Gastrocnemius medialis (tissue), 4 donors: Measurements from ENCODE around the gene PLRG1. TPM values are rescaled to one million over a fixed set of nuclear protein-coding genes. Genes with fewer than 3 reads are reported as not detected.

ENCODE experiments used
- ATAC-seq, 2 donors: fragments of 150-250 bp; one replicate each; pipeline ENCODE4 v1.9.1; 2016
- DNase-seq, 2 donors: peaks; one replicate each; pipeline ENCODE4 v3.0.0-alpha.2; 2019
- H3K27ac ChIP-seq, 4 donors: fragments of 200-600 bp; sonication (generic); 1 replicate in 1 of 4; 2 replicates in 3 of 4; pipeline ENCODE4 v1.5.1; 2016 to 2018; ENCODE audit warnings: mild to moderate bottlenecking in 2 of 4, moderate library complexity in 1 of 4
- H3K27me3 ChIP-seq, 3 donors: fragments of 200-600 bp; sonication (generic) in 2 of 3; 1 replicate in 1 of 3; 2 replicates in 2 of 3; pipeline versions ENCODE4 v1.5.1 to v1.6.0; 2016 to 2019; ENCODE audit warnings: mild to moderate bottlenecking in 1 of 3, moderate library complexity in 1 of 3
- H3K36me3 ChIP-seq, 2 donors: fragments of 200-600 bp; sonication (generic) in 1 of 2; one replicate each; pipeline ENCODE4 v1.5.1; 2017 to 2018
- H3K4me1 ChIP-seq, 2 donors: fragments of 200-600 bp; sonication (generic) in 1 of 2; one replicate each; pipeline ENCODE4 v1.5.1; 2016 to 2017; ENCODE audit warnings: mild to moderate bottlenecking in 2 of 2
- H3K4me3 ChIP-seq, 4 donors: fragments of 200-600 bp; sonication (generic) in 3 of 4; 1 replicate in 1 of 4; 2 replicates in 3 of 4; pipeline ENCODE4 v1.5.1; 2016 to 2019; ENCODE audit warnings: mild to moderate bottlenecking in 2 of 4
- H3K9me3 ChIP-seq, 3 donors: fragments of 200-600 bp; sonication (generic) in 2 of 3; 1 replicate in 1 of 3; 2 replicates in 2 of 3; pipeline ENCODE4 v1.5.1; 2016 to 2019
- CTCF ChIP-seq, 5 experiments: fragments of 450-650 bp in 3 of 5; fragments of 200-600 bp in 2 of 5; sonication (generic) in 2 of 5; IDR thresholded peaks in 4 of 5; conservative IDR thresholded peaks in 1 of 5; 1 replicate in 4 of 5; 2 replicates in 1 of 5; pipeline ENCODE4 v1.5.1; 2016 to 2019; ENCODE audit warnings: antibody characterized with exemption in 5 of 5, mild to moderate bottlenecking in 3 of 5, moderate library complexity in 3 of 5
- POLR2A ChIP-seq, 2 donors: fragments of 450-650 bp; IDR thresholded peaks; one replicate each; pipeline ENCODE4 v1.6.1; 2017; ENCODE audit warnings: antibody characterized with exemption in 2 of 2, mild to moderate bottlenecking in 2 of 2, moderate library complexity in 2 of 2
- in situ Hi-C, 4 donors: fragments of 200-750 bp; cut with MboI; loops; one replicate each; pipeline versions ENCODE4 v1.15.0 to v1.8.0; 2017; ENCODE audit warnings: low sequenced_read_pairs in 4 of 4
- intact Hi-C: fragments of 100-400 bp; cut with DNase I; formaldehyde crosslinking; loops from one replicate; pipeline ENCODE4 v1.15.1; 2023; ENCODE audit warnings: low total_unique reads
- total RNA-seq, 4 donors: library from RNA; depleted of rRNA; stranded (reverse); fragments of >200 nt; gene quantifications; one replicate each; pipeline versions ENCODE4 v1.1.0 to v1.2.3, GENCODE V29; 2016

Gene PLRG1
- total RNA-seq, 4 donors from 2014 or later = 30.7 to 41.3 (median 35.4) TPM

- in situ Hi-C loops (loop anchor here (5.0 to 25.0 kb wide), 3 partner anchors 810 to 823 kb away; partner anchors contain the start of gene MAP9 (in 2 of the 4)), intact Hi-C loops (loop anchor here (1.0 to 5.0 kb wide), 2 partner anchors 70 to 819 kb away; no protein-coding TSS in a partner anchor)
- Histone ChIP-seq H3K27ac (peak overlapping the region in 1 of 4 donors; percentile 1), H3K9me3 (no peaks in the 10 kb centered on the region), H3K27me3 (no peaks in the 10 kb centered on the region), H3K36me3 (peaks cover 4% of the 10 kb centered on the region in 2 donors), H3K4me3 (no peak overlapping the region), H3K4me1 (peaks cover 13 to 20% of the 10 kb centered on the region in 2 donors)
- TF ChIP-seq CTCF (IDR thresholded peaks at IDR 0.05 in 4 of 5, conservative IDR thresholded peaks at IDR 0.05 in 1 of 5) = peak; percentile 46 to 84 (median 70)
- no peak for TF ChIP-seq POLR2A (IDR thresholded peaks at IDR 0.05)
- DNase-seq (peak; percentile 43 to 66), ATAC-seq (peak; percentile 59 to 71)
Measured at GRCh38 chr4:154551872-154552686, 1.9 kb upstream of the PLRG1 start.

- H3K4me1 ChIP-seq = peaks cover 13 to 15% of the 10 kb centered on the region in 2 donors
- ATAC-seq (no peak), DNase-seq (no peak)
- H3K9me3 ChIP-seq = no peaks in the 10 kb centered on the region
- no peak overlapping the region for H3K4me3 ChIP-seq
- TF ChIP-seq CTCF (IDR thresholded peaks at IDR 0.05 in 4 of 5, conservative IDR thresholded peaks at IDR 0.05 in 1 of 5) = no peak
- TF ChIP-seq POLR2A (IDR thresholded peaks at IDR 0.05) = no peak
- intact Hi-C loops = no loop called here
- in situ Hi-C loops = no loop called here
- H3K27ac ChIP-seq = no peak overlapping the region
- H3K27me3 ChIP-seq = no peaks in the 10 kb centered on the region
- peaks cover 12 to 68% of the 10 kb centered on the region in 2 donors for H3K36me3 ChIP-seq
Measured at GRCh38 chr4:154545689-154546088, 4.5 kb downstream of the PLRG1 start.

GRCh38 chr4:154542271-154542879 is 7.8 kb downstream of the PLRG1 start:
- H3K27me3 ChIP-seq = no peaks in the 10 kb centered on the region
- TF ChIP-seq POLR2A (IDR thresholded peaks at IDR 0.05) (no peak), CTCF (IDR thresholded peaks at IDR 0.05 in 4 of 5, conservative IDR thresholded peaks at IDR 0.05 in 1 of 5) (no peak)
- in situ Hi-C loops = no loop called here
- no peak for ATAC-seq
- no peak for DNase-seq
- H3K9me3 ChIP-seq = no peaks in the 10 kb centered on the region
- no peaks in the 10 kb centered on the region for H3K4me1 ChIP-seq
- intact Hi-C loops = no loop called here
- H3K27ac ChIP-seq = no peak overlapping the region
- no peak overlapping the region for H3K4me3 ChIP-seq
- peaks cover 19 to 100% of the 10 kb centered on the region in 2 donors for H3K36me3 ChIP-seq

GRCh38 chr4:154534296-154534695 is 15.9 kb downstream of the PLRG1 start:
- Histone ChIP-seq H3K9me3 (no peaks in the 10 kb centered on the region), H3K27ac (no peak overlapping the region), H3K4me3 (no peak overlapping the region), H3K36me3 (peaks cover 8 to 37% of the 10 kb centered on the region in 2 donors), H3K4me1 (no peaks in the 10 kb centered on the region), H3K27me3 (no peaks in the 10 kb centered on the region)
- intact Hi-C loops = no loop called here
- ATAC-seq (no peak), DNase-seq (no peak)
- in situ Hi-C loops = no loop called here
- TF ChIP-seq CTCF (IDR thresholded peaks at IDR 0.05 in 4 of 5, conservative IDR thresholded peaks at IDR 0.05 in 1 of 5) (no peak), POLR2A (IDR thresholded peaks at IDR 0.05) (no peak)
